22Rv1 (cell line): Measurements from ENCODE around the gene DZIP3.

Source experiments
- CTCF ChIP-seq: fragments of 450-650 bp; IDR thresholded peaks from 2 replicates; pipeline ENCODE4 v1.5.1; 2017; ENCODE audit warnings: mild to moderate bottlenecking
- ZFX ChIP-seq: fragments of 450-650 bp; IDR thresholded peaks from 2 replicates; pipeline ENCODE4 v1.6.1; 2017; ENCODE audit warnings: antibody characterized with exemption, borderline replicate concordance

GRCh38 chr3:108554913-108555571, 34.5 kb upstream of the DZIP3 start:
- TF ChIP-seq CTCF (no peak), ZFX (no peak)
